CD4-positive, CD25-positive, alpha-beta regulatory T cell (primary cell): ENCODE data around the gene PTPRN2. TPM values are rescaled to one million over a fixed set of nuclear protein-coding genes. Genes with fewer than 3 reads are reported as not detected.

ENCODE experiments used
- ATAC-seq, 2 donors: fragments of 150-1000 bp; cut with Tn5 transposase; one replicate each; pipeline ENCODE4 v1.10.0; 2021; ENCODE audit warnings: low read depth in 2 of 2, moderate number of reproducible peaks in 2 of 2, moderate library complexity in 1 of 2
- DNase-seq, 3 donors: peaks; one replicate each; pipeline versions ENCODE4 v3.0.0 to v3.0.0-alpha.2; 2012 to 2022; ENCODE audit warnings: mixed read lengths in 1 of 3
- H3K27ac ChIP-seq: one replicate; pipeline ENCODE4 v1.7.0; 2013; ENCODE audit warnings: mild to moderate bottlenecking, low read length; ENCODE audit not compliant: insufficient read depth, poor library complexity, severe bottlenecking
- H3K27me3 ChIP-seq: one replicate; pipeline ENCODE4 v1.7.0; 2013; ENCODE audit warnings: low read length; ENCODE audit not compliant: control insufficient read depth, insufficient read depth
- H3K36me3 ChIP-seq: one replicate; pipeline ENCODE4 v1.7.0; 2013; ENCODE audit warnings: mild to moderate bottlenecking, low read length, moderate library complexity; ENCODE audit not compliant: control insufficient read depth, insufficient read depth
- H3K4me1 ChIP-seq: 2 replicates; pipeline ENCODE4 v1.7.0; 2013; ENCODE audit warnings: mild to moderate bottlenecking, low read length; ENCODE audit not compliant: insufficient read depth, control insufficient read depth, poor library complexity, severe bottlenecking
- H3K4me3 ChIP-seq: one replicate; pipeline ENCODE4 v1.7.0; 2013; ENCODE audit warnings: low read depth, mild to moderate bottlenecking, low read length, moderate library complexity
- H3K9me3 ChIP-seq, 2 experiments: 1 replicate in 1 of 2; 2 replicates in 1 of 2; pipeline ENCODE4 v1.7.0; 2013; ENCODE audit warnings: low read length in 2 of 2, mild to moderate bottlenecking in 1 of 2, moderate library complexity in 1 of 2; ENCODE audit not compliant: control insufficient read depth in 2 of 2
- H3K27ac Mint-ChIP-seq, 3 donors: one replicate each; pipeline ENCODE4 v1.8.0; 2020 to 2022; ENCODE audit warnings: mild to moderate bottlenecking in 3 of 3, mixed read lengths in 3 of 3, moderate library complexity in 2 of 3
- H3K27me3 Mint-ChIP-seq: one replicate; pipeline ENCODE4 v1.8.0; 2022; ENCODE audit warnings: mild to moderate bottlenecking, mixed read lengths
- H3K36me3 Mint-ChIP-seq: one replicate; pipeline ENCODE4 v1.8.0; 2020; ENCODE audit warnings: mixed read lengths
- H3K4me1 Mint-ChIP-seq, 4 donors: one replicate each; pipeline ENCODE4 v1.8.0; 2020 to 2022; ENCODE audit warnings: mixed read lengths in 4 of 4, mild to moderate bottlenecking in 1 of 4
- H3K4me3 Mint-ChIP-seq, 4 donors: one replicate each; pipeline ENCODE4 v1.8.0; 2020 to 2022; ENCODE audit warnings: mild to moderate bottlenecking in 4 of 4, mixed read lengths in 4 of 4, moderate library complexity in 3 of 4
- H3K9me3 Mint-ChIP-seq, 7 donors: one replicate each; pipeline ENCODE4 v1.8.0; 2020 to 2022; ENCODE audit warnings: mixed read lengths in 7 of 7, mild to moderate bottlenecking in 3 of 7, moderate library complexity in 2 of 7
- polyA plus RNA-seq, 4 donors: library from polyadenylated mRNA; unstranded; fragments of 300-500 nt; fragmentation: Illumina TruSeq; gene quantifications; one replicate each; pipeline ENCODE4 v1.2.3, GENCODE V29; 2021
- total RNA-seq: library from RNA; stranded (reverse); gene quantifications from one replicate; pipeline ENCODE4 v1.2.3, GENCODE V29; 2022

The PTPRN2 gene
- total and polyA plus RNA-seq, 5 donors from 2014 or later: 1.6 to 4.7 (median 2.7) TPM

DNA sequence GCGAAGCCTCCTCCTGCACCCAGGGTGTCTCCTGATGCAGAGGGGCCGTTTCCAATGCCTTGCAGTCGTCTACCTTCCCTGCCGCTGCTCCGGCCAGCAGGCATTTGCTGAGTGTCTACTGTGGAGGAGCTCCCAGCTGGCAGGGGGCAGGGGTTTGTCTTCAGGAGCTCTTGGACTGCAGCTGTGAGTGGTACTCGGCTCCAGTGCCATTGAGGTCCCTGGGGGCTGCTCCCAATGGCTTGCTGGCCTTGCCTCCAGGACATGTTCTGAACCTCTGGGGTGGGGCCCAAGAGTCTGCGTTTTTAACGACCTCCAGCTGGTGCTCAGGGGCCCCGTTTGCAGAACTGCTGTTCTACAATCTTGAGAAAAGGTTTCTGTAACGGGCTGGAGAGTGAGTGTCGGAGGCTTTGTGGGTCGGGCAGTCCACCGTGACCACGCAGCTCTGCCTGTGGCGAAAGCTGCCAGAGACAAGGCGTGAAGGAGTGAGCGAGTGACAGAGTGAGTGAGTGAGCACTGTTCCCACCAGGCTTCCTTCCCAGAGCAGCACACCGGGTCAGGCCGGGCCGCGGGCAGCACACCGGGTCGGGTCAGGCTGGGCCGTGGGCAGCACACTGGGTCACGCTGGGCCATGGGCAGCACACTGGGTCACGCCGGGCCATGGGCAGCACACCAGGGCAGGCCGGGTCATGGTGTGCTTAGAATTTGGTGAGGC lies 520.2 kb downstream of the PTPRN2 start:
- no peak for DNase-seq
- peaks cover 0 to 4% (median 1%) of the 10 kb centered on the region in 7 donors for H3K9me3 Mint-ChIP-seq
- Histone ChIP-seq H3K27me3 (no peaks in the 10 kb centered on the region), H3K4me3 (no peak overlapping the region), H3K4me1 (no peaks in the 10 kb centered on the region), H3K27ac (no peak overlapping the region), H3K9me3 (no peaks in the 10 kb centered on the region), H3K36me3 (no peaks in the 10 kb centered on the region)
- no peak for ATAC-seq
- H3K36me3 Mint-ChIP-seq: no peaks in the 10 kb centered on the region
- no peak overlapping the region for H3K27ac Mint-ChIP-seq
- no peaks in the 10 kb centered on the region for H3K4me1 Mint-ChIP-seq
- no peak overlapping the region for H3K4me3 Mint-ChIP-seq
- no peaks in the 10 kb centered on the region for H3K27me3 Mint-ChIP-seq

DNA sequence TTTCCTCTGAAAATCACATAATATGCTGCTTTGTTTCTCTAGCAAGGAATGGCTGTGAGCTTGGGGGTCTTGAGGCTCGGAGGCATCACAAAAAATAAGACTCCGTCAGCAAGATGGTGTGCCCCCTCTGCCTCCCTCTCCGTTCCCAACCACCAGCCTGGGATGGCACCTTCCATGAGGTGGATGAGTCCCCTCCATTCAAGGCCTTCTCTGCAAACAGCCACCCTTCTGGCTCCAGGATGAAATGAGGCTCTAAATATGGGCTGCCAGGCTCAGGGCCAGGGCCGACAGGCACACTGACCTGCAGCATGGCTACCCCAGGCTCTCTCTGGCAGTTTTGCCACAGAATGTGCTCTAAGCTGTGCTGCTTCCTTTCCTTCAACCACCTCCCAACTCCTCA lies 521.5 kb downstream of the PTPRN2 start:
- Histone ChIP-seq H3K9me3 (no peaks in the 10 kb centered on the region), H3K36me3 (no peaks in the 10 kb centered on the region), H3K4me1 (no peaks in the 10 kb centered on the region), H3K27ac (no peak overlapping the region), H3K4me3 (no peak overlapping the region), H3K27me3 (no peaks in the 10 kb centered on the region)
- Mint-ChIP-seq H3K4me1 (no peaks in the 10 kb centered on the region), H3K27me3 (no peaks in the 10 kb centered on the region), H3K36me3 (no peaks in the 10 kb centered on the region), H3K4me3 (no peak overlapping the region), H3K27ac (no peak overlapping the region), H3K9me3 (peaks cover 0 to 4% (median 1%) of the 10 kb centered on the region in 7 donors)
- no peak for ATAC-seq
- DNase-seq: no peak

DNA sequence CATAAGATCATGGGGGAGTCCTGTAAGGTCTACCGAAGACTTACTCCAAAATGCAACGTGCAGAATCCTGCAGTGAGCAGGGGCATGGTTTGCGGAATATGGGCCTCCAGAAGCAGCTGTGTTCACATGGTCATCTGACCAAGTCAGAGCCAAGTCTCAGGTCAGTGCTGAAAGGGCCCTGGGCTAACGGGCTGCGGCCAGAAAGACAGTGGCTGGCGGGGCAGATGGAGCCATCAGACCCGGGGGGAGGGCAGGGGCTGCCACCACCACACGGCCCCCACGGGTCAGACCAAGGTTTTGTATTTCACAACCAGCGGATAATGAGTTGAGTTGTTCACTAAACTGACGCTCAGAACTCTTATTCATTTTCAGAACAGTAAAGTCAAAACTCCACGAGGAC lies 522.3 kb downstream of the PTPRN2 start:
- no peak overlapping the region for H3K4me3 Mint-ChIP-seq
- H3K9me3 Mint-ChIP-seq: peaks cover 0 to 4% (median under 1%) of the 10 kb centered on the region in 7 donors
- DNase-seq (no peak), ATAC-seq (no peak)
- no peaks in the 10 kb centered on the region for H3K27me3 Mint-ChIP-seq
- H3K27ac Mint-ChIP-seq: no peak overlapping the region
- no peaks in the 10 kb centered on the region for H3K4me1 Mint-ChIP-seq
- Histone ChIP-seq H3K4me1 (no peaks in the 10 kb centered on the region), H3K27ac (no peak overlapping the region), H3K36me3 (no peaks in the 10 kb centered on the region), H3K4me3 (no peak overlapping the region), H3K27me3 (no peaks in the 10 kb centered on the region), H3K9me3 (peaks cover 0 to 7% of the 10 kb centered on the region in 2 experiments)
- no peaks in the 10 kb centered on the region for H3K36me3 Mint-ChIP-seq

DNA sequence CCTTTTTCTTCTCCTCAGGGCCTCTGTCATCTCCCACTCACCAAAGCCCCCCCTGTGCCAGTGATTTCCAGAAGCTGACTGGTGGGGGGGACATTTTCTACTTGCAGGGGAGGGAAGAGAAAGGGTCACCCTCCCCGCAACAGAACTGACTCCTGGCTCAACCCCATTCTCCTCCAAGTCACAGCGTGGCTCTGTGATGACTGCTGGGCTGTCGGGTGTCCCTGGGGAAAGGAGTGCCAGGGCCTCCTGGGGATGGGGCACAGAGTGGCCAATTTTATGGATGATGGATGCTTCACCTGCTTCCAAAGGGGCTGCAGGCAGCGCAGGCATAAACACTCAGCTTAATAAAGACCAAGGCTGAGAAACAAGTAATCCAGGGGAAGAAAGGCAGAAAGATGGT lies 523.0 kb downstream of the PTPRN2 start:
- Mint-ChIP-seq H3K4me3 (no peak overlapping the region), H3K36me3 (no peaks in the 10 kb centered on the region), H3K27me3 (no peaks in the 10 kb centered on the region)

DNA sequence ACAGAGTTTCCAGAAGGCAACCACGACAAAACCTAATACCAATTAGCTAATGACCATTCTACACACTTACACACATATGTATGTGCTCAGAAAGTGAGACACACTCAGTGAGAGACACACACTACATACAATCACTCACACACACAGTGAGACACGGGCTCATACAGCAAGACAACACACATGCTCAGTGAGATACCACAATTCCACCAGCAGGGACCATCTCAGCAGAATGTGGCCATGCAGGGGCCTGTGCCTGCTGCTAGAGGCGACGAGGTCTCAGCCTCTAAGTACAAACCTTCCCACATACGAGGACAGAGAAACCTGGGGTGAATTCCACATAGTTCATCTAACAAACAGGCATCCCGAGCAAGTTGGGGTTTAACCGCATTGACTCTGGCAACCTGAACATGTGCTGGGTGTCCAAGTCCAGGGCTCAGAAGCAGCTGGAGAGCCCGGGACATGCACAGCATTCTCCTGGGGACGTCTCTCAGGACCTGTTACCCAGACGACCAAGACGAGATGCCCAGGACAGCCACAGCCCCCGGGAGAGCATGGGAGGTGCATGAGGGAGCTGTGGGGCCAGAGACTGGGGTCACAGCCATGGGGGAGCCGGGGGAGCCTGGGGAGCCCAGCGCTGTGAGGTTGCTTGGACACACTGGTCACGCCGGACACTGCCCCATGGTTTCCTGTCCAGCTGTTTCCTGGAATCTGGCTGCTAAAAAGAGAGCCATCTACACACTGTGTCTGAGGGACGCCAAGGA lies 523.6 kb downstream of the PTPRN2 start:
- no peaks in the 10 kb centered on the region for H3K27me3 Mint-ChIP-seq
- H3K27ac ChIP-seq: no peak overlapping the region
- no peaks in the 10 kb centered on the region for H3K36me3 ChIP-seq
- no peaks in the 10 kb centered on the region for H3K27me3 ChIP-seq
- H3K9me3 ChIP-seq: peaks cover 0 to 9% of the 10 kb centered on the region in 2 experiments
- peaks cover 0 to 4% (median 0%) of the 10 kb centered on the region in 7 donors for H3K9me3 Mint-ChIP-seq
- DNase-seq (no peak), ATAC-seq (no peak)
- no peaks in the 10 kb centered on the region for H3K36me3 Mint-ChIP-seq
- no peaks in the 10 kb centered on the region for H3K4me1 Mint-ChIP-seq
- H3K4me3 Mint-ChIP-seq: no peak overlapping the region
- no peak overlapping the region for H3K4me3 ChIP-seq
- no peaks in the 10 kb centered on the region for H3K4me1 ChIP-seq
- H3K27ac Mint-ChIP-seq: no peak overlapping the region

More for the DNA sequence above, 523.0 kb downstream of the PTPRN2 start:
- no peaks in the 10 kb centered on the region for H3K36me3 ChIP-seq
- no peaks in the 10 kb centered on the region for H3K27me3 ChIP-seq
- H3K9me3 ChIP-seq: peaks cover 0 to 9% of the 10 kb centered on the region in 2 experiments
- H3K27ac ChIP-seq: no peak overlapping the region
- ATAC-seq: no peak
- no peak overlapping the region for H3K4me3 ChIP-seq
- H3K4me1 ChIP-seq: no peaks in the 10 kb centered on the region
- H3K4me1 Mint-ChIP-seq: no peaks in the 10 kb centered on the region
- peaks cover 0 to 4% (median 0%) of the 10 kb centered on the region in 7 donors for H3K9me3 Mint-ChIP-seq
- H3K27ac Mint-ChIP-seq: no peak overlapping the region
- no peak for DNase-seq

DNA sequence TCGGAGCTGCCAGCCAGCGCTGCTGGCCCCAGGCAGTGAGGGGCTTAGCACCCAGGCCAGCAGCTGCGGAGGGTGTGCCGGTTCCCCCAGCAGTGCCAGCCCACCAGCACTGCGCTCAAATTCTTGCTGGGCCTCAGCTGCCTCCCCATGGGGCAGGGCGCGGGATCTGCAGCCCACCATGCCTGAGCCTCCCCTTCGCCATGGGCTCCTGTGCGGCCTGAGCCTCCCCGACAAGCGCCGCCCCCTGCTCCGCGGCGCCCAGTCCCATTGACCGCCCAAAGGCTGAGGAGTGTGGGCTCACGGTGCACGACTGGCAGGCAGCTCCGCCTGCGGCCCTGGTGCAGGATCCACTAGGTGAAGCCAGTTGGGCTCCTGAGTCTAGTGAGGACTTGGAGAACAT lies 525.0 kb downstream of the PTPRN2 start:
- Mint-ChIP-seq H3K4me1 (no peaks in the 10 kb centered on the region), H3K27ac (no peak overlapping the region), H3K27me3 (no peaks in the 10 kb centered on the region), H3K4me3 (no peak overlapping the region), H3K9me3 (peaks cover 0 to 4% (median 0%) of the 10 kb centered on the region in 7 donors), H3K36me3 (no peaks in the 10 kb centered on the region)
- Histone ChIP-seq H3K36me3 (no peaks in the 10 kb centered on the region), H3K9me3 (peaks cover 0 to 9% of the 10 kb centered on the region in 2 experiments), H3K4me3 (no peak overlapping the region), H3K27me3 (no peaks in the 10 kb centered on the region), H3K27ac (no peak overlapping the region), H3K4me1 (no peaks in the 10 kb centered on the region)
- DNase-seq (no peak), ATAC-seq (no peak)

DNA sequence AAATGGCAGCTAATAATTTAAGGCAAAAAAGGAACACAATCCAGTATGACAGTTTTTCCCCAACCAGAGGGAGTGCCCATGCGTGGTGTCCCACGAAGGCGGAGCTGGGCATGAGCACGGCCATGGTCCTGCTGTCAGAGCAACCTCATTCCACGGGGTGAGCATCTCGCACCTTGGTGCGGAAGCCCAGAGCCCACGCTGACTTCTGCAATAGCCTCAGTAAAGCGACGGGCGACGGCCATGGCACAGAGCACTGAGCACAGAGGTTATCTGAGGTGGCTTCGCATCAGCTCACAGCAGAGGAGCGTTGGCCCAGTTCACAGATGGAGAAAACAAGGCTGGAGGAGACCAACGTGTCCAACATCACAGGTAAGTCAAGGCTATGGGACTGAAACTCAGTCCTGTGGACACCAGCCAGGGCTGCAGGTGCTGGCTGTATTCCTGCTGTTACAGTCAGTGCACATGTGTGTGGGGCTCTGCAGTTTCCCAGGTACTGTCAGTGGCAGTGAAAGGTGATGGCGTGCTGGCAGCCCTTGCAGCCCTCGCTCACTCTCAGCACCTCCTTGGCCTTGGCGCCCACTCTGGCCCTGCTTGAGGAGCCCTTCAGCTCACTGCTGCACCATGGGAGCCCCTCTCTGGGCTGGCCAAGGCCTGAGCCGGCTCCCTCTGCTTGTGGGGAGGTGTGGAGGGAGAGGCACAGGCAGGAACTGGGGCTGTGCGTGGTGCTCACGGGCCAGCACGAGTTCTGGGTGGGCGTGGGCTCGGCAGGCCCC lies 525.6 kb downstream of the PTPRN2 start:
- H3K27me3 Mint-ChIP-seq: no peaks in the 10 kb centered on the region
- no peak overlapping the region for H3K4me3 Mint-ChIP-seq
- H3K4me3 ChIP-seq: no peak overlapping the region
- H3K4me1 ChIP-seq: no peaks in the 10 kb centered on the region
- peaks cover 2 to 9% of the 10 kb centered on the region in 2 experiments for H3K9me3 ChIP-seq
- H3K27me3 ChIP-seq: no peaks in the 10 kb centered on the region
- no peak overlapping the region for H3K27ac Mint-ChIP-seq
- DNase-seq (no peak), ATAC-seq (no peak)
- H3K36me3 ChIP-seq: no peaks in the 10 kb centered on the region
- peaks cover 0 to 4% (median 0%) of the 10 kb centered on the region in 7 donors for H3K9me3 Mint-ChIP-seq
- H3K4me1 Mint-ChIP-seq: no peaks in the 10 kb centered on the region
- no peak overlapping the region for H3K27ac ChIP-seq
- H3K36me3 Mint-ChIP-seq: no peaks in the 10 kb centered on the region
